ENCODE results near the gene RHBDL1.

Gene RHBDL1

DNA sequence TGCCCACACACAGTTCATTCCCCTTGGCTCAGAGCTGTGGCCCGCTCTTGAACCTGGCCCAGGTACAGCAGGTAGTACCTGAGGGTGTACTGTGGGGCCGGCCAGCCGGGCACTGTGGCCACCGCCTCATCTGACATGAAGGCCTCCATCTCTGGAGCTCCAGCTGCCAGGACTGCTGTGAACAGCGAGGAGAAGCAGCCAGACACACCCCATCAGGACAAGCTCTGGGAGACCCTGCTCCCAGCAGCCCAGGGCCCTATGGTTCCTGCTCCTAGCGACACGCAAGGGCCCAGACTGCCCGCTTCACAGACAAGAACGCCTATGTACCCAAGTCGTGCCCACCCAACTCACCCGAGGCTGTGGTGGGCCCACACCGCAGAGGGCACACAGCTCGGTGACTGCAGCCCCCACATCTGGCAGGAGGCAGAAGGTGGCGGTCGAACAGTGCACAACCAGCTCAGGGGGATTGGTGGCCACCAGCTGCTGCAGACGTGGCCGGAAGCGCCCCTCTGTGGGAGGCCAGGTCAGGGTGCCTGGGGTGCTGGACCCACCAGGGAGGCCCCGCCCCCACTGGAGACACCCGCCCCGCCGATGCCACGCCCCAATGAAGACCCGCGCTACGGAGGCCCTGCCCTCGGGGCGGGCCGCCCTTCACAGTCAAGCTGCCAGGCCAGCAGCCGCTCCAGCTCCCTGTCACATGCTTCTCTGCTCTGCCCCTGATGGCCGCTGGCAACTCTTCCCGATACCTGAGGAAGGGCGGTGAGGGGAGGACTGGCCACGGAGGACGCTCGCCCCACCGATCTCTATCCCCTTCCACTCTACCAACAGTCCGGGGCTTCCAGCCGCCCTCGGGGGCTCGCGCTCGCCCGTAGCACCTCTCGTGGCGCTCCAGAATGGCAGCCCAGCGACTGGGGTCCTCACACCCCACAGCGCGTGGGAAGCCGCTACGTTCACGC lies 3.7 kb downstream of the RHBDL1 start:
- peaks cover 37% of the 10 kb centered on the region for H3K79me2 ChIP-seq (ENCODE audit: insufficient read depth, low read length)
- peak overlapping the region; percentile 89 for H3K4me2 ChIP-seq (ENCODE audit: insufficient read depth, low read length)
- TF ChIP-seq CTCF (IDR thresholded peaks at IDR 0.05; ENCODE audit: borderline replicate concordance, extremely low read depth, low read length, poor library complexity, severe bottlenecking) (no peak), EZH2 (IDR thresholded peaks at IDR 0.05; ENCODE audit: borderline replicate concordance, low read depth, low read length, severe bottlenecking) (no peak)
- H2AFZ ChIP-seq (ENCODE audit: low read depth, low read length) = peak overlapping the region; percentile 80
- H3K27ac ChIP-seq (ENCODE audit: low read length) = peak overlapping the region; percentile 87
- no peaks in the 10 kb centered on the region for H3K9me3 ChIP-seq (ENCODE audit: insufficient read depth, low read length, severe bottlenecking)
- DNase-seq (peak; percentile 75), ATAC-seq (ENCODE audit: insufficient read depth, low read depth) (peak; percentile 36)
- H4K20me1 ChIP-seq (ENCODE audit: insufficient read depth, low read length) = peaks cover 59% of the 10 kb centered on the region
- H3K36me3 ChIP-seq (ENCODE audit: insufficient read depth, low read length) = peaks cover 33% of the 10 kb centered on the region
- peaks cover 46% of the 10 kb centered on the region for H3K4me1 ChIP-seq (ENCODE audit: insufficient read depth, low read length)
- H3K4me3 ChIP-seq (ENCODE audit: low read depth in 1 of 2, low read length in 2 of 2) = peak overlapping the region in 1 of 2 experiments; percentile 58; a peak in 2 of 4 replicates
- no peaks in the 10 kb centered on the region for H3K27me3 ChIP-seq (ENCODE audit: insufficient read depth, low read length, poor library complexity)
- H3K9ac ChIP-seq (ENCODE audit: low read depth, low read length) = peak overlapping the region; percentile 57

- Histone ChIP-seq H3K27me3 (ENCODE audit: insufficient read depth, low read length, poor library complexity) (no peaks in the 10 kb centered on the region), H2AFZ (ENCODE audit: low read depth, low read length) (peak within 1 kb of the TSS; percentile 80), H3K79me2 (ENCODE audit: insufficient read depth, low read length) (peaks cover 37% of the 10 kb centered on the region), H3K4me2 (ENCODE audit: insufficient read depth, low read length) (peak within 1 kb of the TSS; percentile 99), H3K9ac (ENCODE audit: low read depth, low read length) (peak within 1 kb of the TSS; percentile 82), H3K27ac (ENCODE audit: low read length) (peak within 1 kb of the TSS; percentile 87), H3K36me3 (ENCODE audit: insufficient read depth, low read length) (peaks cover 38% of the 10 kb centered on the region), H3K4me1 (ENCODE audit: insufficient read depth, low read length) (peaks cover 55% of the 10 kb centered on the region), H4K20me1 (ENCODE audit: insufficient read depth, low read length) (peaks cover 52% of the 10 kb centered on the region), H3K9me3 (ENCODE audit: insufficient read depth, low read length, severe bottlenecking) (no peaks in the 10 kb centered on the region), H3K4me3 (ENCODE audit: low read depth in 1 of 2, low read length in 2 of 2) (peak within 1 kb of the TSS; percentile 42 to 98; a peak in 3 of 4 replicates)
- ATAC-seq (ENCODE audit: insufficient read depth, low read depth) (peak; percentile 53), DNase-seq (peak; percentile 93)
- TF ChIP-seq EZH2 (IDR thresholded peaks at IDR 0.05; ENCODE audit: borderline replicate concordance, low read depth, low read length, severe bottlenecking) (no peak), CTCF (IDR thresholded peaks at IDR 0.05; ENCODE audit: borderline replicate concordance, extremely low read depth, low read length, poor library complexity, severe bottlenecking) (no peak)
Observed at GRCh38 chr16:679814-680624, 4.5 kb downstream of the RHBDL1 start, which contains the start of gene STUB1. Gene STUB1 (plus strand): TSS chr16:680410. CDS start chr16:680526, 116 bp downstream.

GRCh38 chr16:680625-680945 lies 5.1 kb downstream of the RHBDL1 start:
- TF ChIP-seq EZH2 (IDR thresholded peaks at IDR 0.05; ENCODE audit: borderline replicate concordance, low read depth, low read length, severe bottlenecking) (no peak), CTCF (IDR thresholded peaks at IDR 0.05; ENCODE audit: borderline replicate concordance, extremely low read depth, low read length, poor library complexity, severe bottlenecking) (no peak)
- H4K20me1 ChIP-seq (ENCODE audit: insufficient read depth, low read length) = peaks cover 48% of the 10 kb centered on the region
- H3K4me1 ChIP-seq (ENCODE audit: insufficient read depth, low read length) = peaks cover 60% of the 10 kb centered on the region
- H3K9me3 ChIP-seq (ENCODE audit: insufficient read depth, low read length, severe bottlenecking) = no peaks in the 10 kb centered on the region
- H3K4me3 ChIP-seq (ENCODE audit: low read depth in 1 of 2, low read length in 2 of 2) = peak overlapping the region; percentile 42 to 98; a peak in 3 of 4 replicates
- peaks cover 37% of the 10 kb centered on the region for H3K79me2 ChIP-seq (ENCODE audit: insufficient read depth, low read length)
- peak overlapping the region; percentile 82 for H3K9ac ChIP-seq (ENCODE audit: low read depth, low read length)
- H3K36me3 ChIP-seq (ENCODE audit: insufficient read depth, low read length) = peaks cover 43% of the 10 kb centered on the region
- H3K27me3 ChIP-seq (ENCODE audit: insufficient read depth, low read length, poor library complexity) = no peaks in the 10 kb centered on the region
- peak overlapping the region; percentile 99 for H3K4me2 ChIP-seq (ENCODE audit: insufficient read depth, low read length)
- H2AFZ ChIP-seq (ENCODE audit: low read depth, low read length) = peak overlapping the region; percentile 80
- ATAC-seq (ENCODE audit: insufficient read depth, low read depth) (no peak), DNase-seq (no peak)
- H3K27ac ChIP-seq (ENCODE audit: low read length) = peak overlapping the region; percentile 76
